K562 (cell line): ENCODE data around the gene TICRR. TPM values are rescaled to one million over a fixed set of nuclear protein-coding genes. Genes with fewer than 3 reads are reported as not detected.

Experiments used
- ATAC-seq: fragments of 200-7000 bp; cut with Tn5 transposase; 3 replicates; pipeline ENCODE4 v1.9.1; 2020; ENCODE audit warnings: moderate library complexity
- BruUV-seq: library from RNA; stranded (reverse); fragments of 400-500 nt; replicated peaks from 2 replicates; lab custom pipeline; 2021; lab: Mats Ljungman, UMichigan
- CTCF ChIA-PET: fragments of 300-600 bp; formaldehyde crosslinking; extraction: SDS; loops from one replicate; lab custom pipeline; 2021; ENCODE audit warnings: low intra/inter-chr PET ratio; lab: Yijun Ruan, JAX
- POLR2A ChIA-PET: fragments of 300-600, 350-650 bp; sonication (Branson Sonifier 250); formaldehyde crosslinking; extraction: SDS; loops from one replicate; lab custom pipeline; 2021; ENCODE audit warnings: antibody characterized with exemption, inconsistent platforms; lab: Yijun Ruan, JAX
- DNase-seq, 4 experiments: peaks; one replicate each; pipeline versions ENCODE4 v3.0.0 to v3.0.0-alpha.2; 2011 to 2018; ENCODE audit warnings: low spot score in 3 of 4, mixed read lengths in 3 of 4; ENCODE audit errors: extremely low read depth in 1 of 4
- FAIRE-seq: peaks from 2 replicates; lab custom pipeline; 2011; peaks lifted over from hg19 to GRCh38; lab: Jason Lieb, UNC
- H2AFZ ChIP-seq: 2 replicates; pipeline ENCODE4 v1.6.0; 2011; ENCODE audit warnings: low read depth, low read length, control low read depth, inconsistent platforms
- H3K27ac ChIP-seq: fragments of 200-600 bp; 3 replicates; pipeline ENCODE4 v1.8.0; 2011; ENCODE audit warnings: low read depth, mild to moderate bottlenecking, control low read depth, inconsistent platforms, low read length, moderate library complexity, mixed read lengths; ENCODE audit errors: extremely low read depth
- H3K27me3 ChIP-seq, 2 experiments: fragments of 300-600 bp in 1 of 2; 2 replicates in 1 of 2; 3 replicates in 1 of 2; pipeline versions ENCODE4 v1.6.0 to v1.8.0; 2011; ENCODE audit warnings: inconsistent platforms in 2 of 2, low read length in 2 of 2, mild to moderate bottlenecking in 1 of 2, mixed read lengths in 1 of 2, moderate library complexity in 1 of 2; ENCODE audit not compliant: control insufficient read depth in 2 of 2, insufficient read depth in 2 of 2
- H3K36me3 ChIP-seq: fragments of 300-600 bp; 3 replicates; pipeline ENCODE4 v1.8.0; 2011; ENCODE audit warnings: mild to moderate bottlenecking, low read length, inconsistent platforms; ENCODE audit not compliant: control insufficient read depth, insufficient read depth
- H3K4me1 ChIP-seq, 2 experiments: fragments of 200-600 bp in 1 of 2; replicated peaks in 1 of 2; 2 replicates in 1 of 2; 3 replicates in 1 of 2; pipeline versions ENCODE4 v1.5.1 to v1.8.0; 2011; ENCODE audit warnings: inconsistent platforms in 2 of 2, low read length in 2 of 2, mild to moderate bottlenecking in 1 of 2, mixed read lengths in 1 of 2, moderate library complexity in 1 of 2; ENCODE audit not compliant: control insufficient read depth in 2 of 2, insufficient read depth in 2 of 2
- H3K4me2 ChIP-seq: 2 replicates; pipeline ENCODE4 v1.6.1; 2011; ENCODE audit warnings: low read length, control low read depth, inconsistent platforms, mixed read lengths; ENCODE audit not compliant: insufficient read depth
- H3K4me3 ChIP-seq: fragments of 200-600 bp; sonication (generic), shearing (Covaris generic); 2 replicates; pipeline ENCODE4 v1.5.1; 2016; ENCODE audit warnings: control low read depth, inconsistent platforms
- H3K79me2 ChIP-seq: fragments of 200-600 bp; 3 replicates; pipeline ENCODE4 v1.8.0; 2011; ENCODE audit warnings: low read length, inconsistent platforms; ENCODE audit not compliant: control insufficient read depth, insufficient read depth
- H3K9ac ChIP-seq, 2 experiments: 2 replicates each; pipeline versions ENCODE4 v1.6.0 to v1.6.1; 2011; ENCODE audit warnings: low read depth in 2 of 2, low read length in 2 of 2, control low read depth in 1 of 2, inconsistent platforms in 1 of 2, mild to moderate bottlenecking in 1 of 2, mixed read lengths in 1 of 2; ENCODE audit not compliant: insufficient read depth in 1 of 2
- H3K9me1 ChIP-seq: one replicate; pipeline ENCODE4 v1.6.0; 2011; ENCODE audit warnings: inconsistent platforms, mild to moderate bottlenecking, low read length, moderate library complexity; ENCODE audit not compliant: control insufficient read depth, insufficient read depth
- H3K9me3 ChIP-seq: replicated peaks from 2 replicates; pipeline ENCODE4 v1.5.1; 2011; ENCODE audit warnings: low read depth, low read length, inconsistent platforms; ENCODE audit not compliant: control insufficient read depth, insufficient read depth
- H4K20me1 ChIP-seq: replicated peaks from 2 replicates; pipeline ENCODE4 v1.6.1; 2011; ENCODE audit warnings: low read length, inconsistent platforms, mixed read lengths; ENCODE audit not compliant: control insufficient read depth, insufficient read depth
- ATF2 ChIP-seq: sonication (generic); formaldehyde crosslinking; IDR thresholded peaks from 2 replicates; pipeline ENCODE4 v1.8.1; 2022; ENCODE audit warnings: missing genetic modification reagents
- BCL6 ChIP-seq: fragments of 250-450 bp; sonication (Bioruptor Pico); IDR thresholded peaks from 2 replicates; pipeline ENCODE4 v1.4.0; 2020
- BCOR ChIP-seq: fragments of 450-650 bp; IDR thresholded peaks from 2 replicates; pipeline ENCODE4 v1.6.1; 2016
- DLX4 ChIP-seq: fragments of 250-450 bp; sonication (Bioruptor Pico); IDR thresholded peaks from 2 replicates; pipeline ENCODE4 v1.6.1; 2021; ENCODE audit warnings: mild to moderate bottlenecking
- EHMT2 ChIP-seq: fragments of 450-650 bp; IDR thresholded peaks from 2 replicates; pipeline ENCODE4 v1.6.1; 2018; ENCODE audit warnings: antibody characterized with exemption
- HNRNPLL ChIP-seq: fragments of 200-400 bp; formaldehyde crosslinking; IDR thresholded peaks from 2 replicates; pipeline ENCODE4 v1.6.1; 2017; ENCODE audit warnings: low read length, low read depth, mild to moderate bottlenecking; ENCODE audit not compliant: poor library complexity, severe bottlenecking
- IRF2 ChIP-seq: sonication (generic); formaldehyde crosslinking; IDR thresholded peaks from 2 replicates; pipeline ENCODE4 v1.8.1; 2022; ENCODE audit warnings: mild to moderate bottlenecking, missing genetic modification reagents
- NR0B1 ChIP-seq: fragments of 450-650 bp; IDR thresholded peaks from one replicate; pipeline ENCODE4 v1.6.1; 2018; ENCODE audit warnings: mild to moderate bottlenecking, moderate library complexity; ENCODE audit not compliant: partially characterized antibody
- PML ChIP-seq: IDR thresholded peaks from 2 replicates; pipeline ENCODE4 v1.6.1; 2012; ENCODE audit warnings: low read length, inconsistent platforms
- RBM25 ChIP-seq: fragments of 200-400 bp; formaldehyde crosslinking; IDR thresholded peaks from 2 replicates; pipeline ENCODE4 v1.6.1; 2018; ENCODE audit warnings: low read length, low read depth, moderate library complexity; ENCODE audit not compliant: severe bottlenecking
- RFX1 ChIP-seq: fragments of 450-650 bp; IDR thresholded peaks from 2 replicates; pipeline ENCODE4 v1.6.1; 2016; ENCODE audit warnings: mild to moderate bottlenecking, moderate library complexity
- TAF1 ChIP-seq: IDR thresholded peaks from 2 replicates; pipeline ENCODE4 v1.6.1; 2011; ENCODE audit warnings: mild to moderate bottlenecking, low read length, moderate library complexity; ENCODE audit not compliant: insufficient read depth, control insufficient read depth, severe bottlenecking; ENCODE audit errors: extremely low read depth
- TAF15 ChIP-seq: fragments of 200-400 bp; formaldehyde crosslinking; IDR thresholded peaks from 2 replicates; pipeline ENCODE4 v1.6.1; 2017; ENCODE audit warnings: mild to moderate bottlenecking, low read depth, low read length, moderate library complexity
- ZNF121 ChIP-seq: sonication (generic); formaldehyde crosslinking; conservative IDR thresholded peaks from 2 replicates; pipeline ENCODE4 v1.8.0; 2022; ENCODE audit warnings: missing genetic modification reagents
- WGBS: fragments of 100-300 bp; shearing (Covaris generic); methylation state at CpG from one replicate; pipeline ENCODE4 v1.1.6; 2016; ENCODE audit warnings: low coverage, mixed read lengths; ENCODE audit not compliant: insufficient coverage; ENCODE audit errors: missing lambda C conversion rate; 5-methylcytosine and 5-hydroxymethylcytosine counted together
- in situ Hi-C: fragments of 300-500 bp; cut with MboI; formaldehyde crosslinking; loops from 4 replicates; pipeline ENCODE4 v1.15.0; 2018; ENCODE audit warnings: inconsistent platforms, mixed read lengths
- intact Hi-C: fragments of 100-400 bp; cut with micrococcal nuclease; formaldehyde crosslinking; loops from 2 replicates; pipeline ENCODE4 v1.14.2; 2022
- polyA plus RNA-seq, 8 experiments: library from polyadenylated mRNA; depleted of rRNA in 4 of 8; stranded (reverse) in 5 of 8; unstranded in 3 of 8; fragments of >200 nt; fragmentation: Nextera tagmentation in 2 of 8; fragmentation: Illumina TruSeq in 1 of 8; extraction: Ambion mirVana in 2 of 8; extraction: Trizol in 1 of 8; gene quantifications; 2 replicates each; pipeline versions ENCODE4 v1.2.1 to v1.2.3, GENCODE V29; 2011 to 2014; ENCODE audit warnings: inconsistent platforms in 1 of 8, missing spikeins in 1 of 8
- total RNA-seq, 7 experiments: library from RNA; depleted of rRNA in 6 of 7; stranded (reverse); fragments of >200 nt in 6 of 7; fragmentation: Illumina TruSeq in 2 of 7; extraction: Trizol in 2 of 7; gene quantifications; 2 replicates each; pipeline versions ENCODE4 v1.2.1 to v1.2.3, GENCODE V29; 2011 to 2021; ENCODE audit warnings: low replicate concordance in 1 of 7
- TF ChIP-seq, protein P1 (sequence below): fragments of 200-800 bp; sonication (Bioruptor generic); IDR thresholded peaks from 2 replicates; pipeline ENCODE4 v1.6.1; 2017; ENCODE audit warnings: missing genetic modification characterization, missing compliant biosample characterization
- TF ChIP-seq, protein P2 (sequence below): sonication (generic); formaldehyde crosslinking; IDR thresholded peaks from 2 replicates; pipeline ENCODE4 v1.8.0; 2022; ENCODE audit warnings: missing genetic modification reagents, mild to moderate bottlenecking, borderline replicate concordance

Gene TICRR
- total and polyA plus RNA-seq, 9 of the 15 experiments (the other 6 are each of a cell fraction or from before 2014, with no cell fraction given), result 0.84 to 22.9 (median 13.7) TPM

DNA sequence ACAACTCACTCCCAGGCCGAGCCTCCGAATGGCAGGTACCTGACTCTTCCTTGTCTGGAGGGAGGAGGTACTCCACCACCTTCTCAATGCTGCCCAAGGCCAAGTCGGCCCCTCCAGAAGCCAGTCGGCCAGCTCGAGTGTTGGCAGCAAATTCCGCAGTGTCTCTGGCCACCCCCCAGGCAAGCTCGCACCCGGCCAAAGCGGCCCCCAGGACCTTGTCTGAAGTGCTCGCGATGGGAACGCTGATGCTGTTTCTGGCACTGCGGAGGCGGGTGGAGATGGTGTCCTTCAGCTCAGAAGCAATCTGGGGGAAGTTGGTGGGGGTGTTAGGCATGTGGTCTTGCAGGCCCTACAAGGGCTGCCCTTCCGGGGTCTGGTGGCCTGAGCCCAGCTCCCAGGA is 94.7 kb downstream of the TICRR start:
- H3K4me3 ChIP-seq, result no peak overlapping the region
- intact Hi-C loops, result no loop called here
- no peak overlapping the region for H3K4me2 ChIP-seq
- WGBS, result 4% methylated on average over 14 of the region's 15 CpGs
- peaks cover 2% of the 10 kb centered on the region; the same call in 1 of the 2 replicates for H4K20me1 ChIP-seq
- FAIRE-seq (no peak), ATAC-seq (no peak), DNase-seq (no peak)
- ChIA-PET POLR2A (interaction anchor here (0.7 to 1.1 kb wide), 2 partner anchors 9 to 417 kb away, joined by 3 to 4 read pairs; no protein-coding TSS in a partner anchor), CTCF (no interaction called here)
- TF ChIP-seq ATF2 (no peak), EHMT2 (no peak), RBM25 (no peak), DLX4 (CRISPR knock-in tag) (no peak), PML (no peak), BCL6 (CRISPR knock-in tag) (no peak), NR0B1 (no peak), BCOR (no peak), RFX1 (no peak), TAF1 (no peak), TAF15 (no peak), IRF2 (CRISPR knock-in tag) (no peak), HNRNPLL (no peak), ZNF121 (CRISPR knock-in tag) (no peak)
- TF ChIP-seq, protein P1, sequence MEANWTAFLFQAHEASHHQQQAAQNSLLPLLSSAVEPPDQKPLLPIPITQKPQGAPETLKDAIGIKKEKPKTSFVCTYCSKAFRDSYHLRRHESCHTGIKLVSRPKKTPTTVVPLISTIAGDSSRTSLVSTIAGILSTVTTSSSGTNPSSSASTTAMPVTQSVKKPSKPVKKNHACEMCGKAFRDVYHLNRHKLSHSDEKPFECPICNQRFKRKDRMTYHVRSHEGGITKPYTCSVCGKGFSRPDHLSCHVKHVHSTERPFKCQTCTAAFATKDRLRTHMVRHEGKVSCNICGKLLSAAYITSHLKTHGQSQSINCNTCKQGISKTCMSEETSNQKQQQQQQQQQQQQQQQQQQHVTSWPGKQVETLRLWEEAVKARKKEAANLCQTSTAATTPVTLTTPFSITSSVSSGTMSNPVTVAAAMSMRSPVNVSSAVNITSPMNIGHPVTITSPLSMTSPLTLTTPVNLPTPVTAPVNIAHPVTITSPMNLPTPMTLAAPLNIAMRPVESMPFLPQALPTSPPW (CRISPR knock-in tag), result no peak
- TF ChIP-seq, protein P2, sequence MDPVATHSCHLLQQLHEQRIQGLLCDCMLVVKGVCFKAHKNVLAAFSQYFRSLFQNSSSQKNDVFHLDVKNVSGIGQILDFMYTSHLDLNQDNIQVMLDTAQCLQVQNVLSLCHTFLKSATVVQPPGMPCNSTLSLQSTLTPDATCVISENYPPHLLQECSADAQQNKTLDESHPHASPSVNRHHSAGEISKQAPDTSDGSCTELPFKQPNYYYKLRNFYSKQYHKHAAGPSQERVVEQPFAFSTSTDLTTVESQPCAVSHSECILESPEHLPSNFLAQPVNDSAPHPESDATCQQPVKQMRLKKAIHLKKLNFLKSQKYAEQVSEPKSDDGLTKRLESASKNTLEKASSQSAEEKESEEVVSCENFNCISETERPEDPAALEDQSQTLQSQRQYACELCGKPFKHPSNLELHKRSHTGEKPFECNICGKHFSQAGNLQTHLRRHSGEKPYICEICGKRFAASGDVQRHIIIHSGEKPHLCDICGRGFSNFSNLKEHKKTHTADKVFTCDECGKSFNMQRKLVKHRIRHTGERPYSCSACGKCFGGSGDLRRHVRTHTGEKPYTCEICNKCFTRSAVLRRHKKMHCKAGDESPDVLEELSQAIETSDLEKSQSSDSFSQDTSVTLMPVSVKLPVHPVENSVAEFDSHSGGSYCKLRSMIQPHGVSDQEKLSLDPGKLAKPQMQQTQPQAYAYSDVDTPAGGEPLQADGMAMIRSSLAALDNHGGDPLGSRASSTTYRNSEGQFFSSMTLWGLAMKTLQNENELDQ, result no peak
- H3K27ac ChIP-seq, result no peak overlapping the region
- no peak overlapping the region for H3K9ac ChIP-seq
- no TSS peak for BruUV-seq
- H3K36me3 ChIP-seq, result no peaks in the 10 kb centered on the region
- no peaks in the 10 kb centered on the region for H3K9me3 ChIP-seq
- H3K79me2 ChIP-seq, result no peaks in the 10 kb centered on the region
- peaks cover 15 to 75% of the 10 kb centered on the region in 2 experiments for H3K27me3 ChIP-seq
- in situ Hi-C loops, result no loop called here
- peaks cover 0 to 26% of the 10 kb centered on the region in 2 experiments; a peak in 3 of 5 replicates for H3K4me1 ChIP-seq
- no peak overlapping the region for H2AFZ ChIP-seq
- H3K9me1 ChIP-seq, result no peaks in the 10 kb centered on the region
